ENCODE measurements around the gene ACP7. TPM values are rescaled to one million over a fixed set of nuclear protein-coding genes. Genes with fewer than 3 reads are reported as not detected.
"Not testable (repeated sequence)": the region's sequence is repeated elsewhere in the genome, so short reads cannot be mapped to it uniquely, and the experiment has no call there.

ACP7 gene
- total RNA-seq, 1 donor from 2014 or later: not detected

- Mint-ChIP-seq H3K4me3 (no peak overlapping the region), H3K27me3 (ENCODE audit: insufficient read depth) (no peaks in the 10 kb centered on the region), H3K27ac (no peak overlapping the region), H3K4me1 (ENCODE audit: low read depth) (peaks cover 5% of the 10 kb centered on the region), H3K36me3 (ENCODE audit: low read depth) (no peaks in the 10 kb centered on the region), H3K9me3 (no peaks in the 10 kb centered on the region)
- intact Hi-C loops (cut with micrococcal nuclease): no loop called here
- DNase-seq (ENCODE audit: low spot score): no peak
Observed at GRCh38 chr19:39059302-39059701, 24.9 kb upstream of the ACP7 start.

GRCh38 chr19:39060171-39060570 is 24.0 kb upstream of the ACP7 start:
- no peaks in the 10 kb centered on the region for H3K9me3 Mint-ChIP-seq
- H3K4me1 Mint-ChIP-seq (ENCODE audit: low read depth): peaks cover 5% of the 10 kb centered on the region
- no peak overlapping the region for H3K27ac Mint-ChIP-seq
- H3K4me3 Mint-ChIP-seq: no peak overlapping the region
- H3K27me3 Mint-ChIP-seq (ENCODE audit: insufficient read depth): no peaks in the 10 kb centered on the region
- no peaks in the 10 kb centered on the region for H3K36me3 Mint-ChIP-seq (ENCODE audit: low read depth)
- intact Hi-C loops (cut with micrococcal nuclease): no loop called here
- DNase-seq (ENCODE audit: low spot score): no peak

- peaks cover 2% of the 10 kb centered on the region for H3K27me3 Mint-ChIP-seq (ENCODE audit: insufficient read depth)
- no peak for DNase-seq (ENCODE audit: low spot score)
- peaks cover 5% of the 10 kb centered on the region for H3K4me1 Mint-ChIP-seq (ENCODE audit: low read depth)
- H3K9me3 Mint-ChIP-seq: no peaks in the 10 kb centered on the region
- H3K4me3 Mint-ChIP-seq: no peak overlapping the region
- H3K36me3 Mint-ChIP-seq (ENCODE audit: low read depth): no peaks in the 10 kb centered on the region
- H3K27ac Mint-ChIP-seq: no peak overlapping the region
- intact Hi-C loops (cut with micrococcal nuclease): no loop called here
Observed at GRCh38 chr19:39064405-39064804, 19.8 kb upstream of the ACP7 start.

- H3K9me3 Mint-ChIP-seq: no peaks in the 10 kb centered on the region
- no peaks in the 10 kb centered on the region for H3K36me3 Mint-ChIP-seq (ENCODE audit: low read depth)
- peaks cover 2% of the 10 kb centered on the region for H3K27me3 Mint-ChIP-seq (ENCODE audit: insufficient read depth)
- H3K4me3 Mint-ChIP-seq: no peak overlapping the region
- H3K4me1 Mint-ChIP-seq (ENCODE audit: low read depth): peaks cover 5% of the 10 kb centered on the region
- no peak overlapping the region for H3K27ac Mint-ChIP-seq
- intact Hi-C loops (cut with micrococcal nuclease): no loop called here
- no peak for DNase-seq (ENCODE audit: low spot score)
Observed at GRCh38 chr19:39065928-39066327, 18.2 kb upstream of the ACP7 start.

GRCh38 chr19:39067104-39067503 is 17.1 kb upstream of the ACP7 start:
- no peaks in the 10 kb centered on the region for H3K36me3 Mint-ChIP-seq (ENCODE audit: low read depth)

GRCh38 chr19:39068259-39068658 is 15.9 kb upstream of the ACP7 start:
- H3K9me3 Mint-ChIP-seq; H3K4me3 Mint-ChIP-seq; intact Hi-C loops (cut with micrococcal nuclease); H3K27ac Mint-ChIP-seq; H3K36me3 Mint-ChIP-seq (ENCODE audit: low read depth); H3K4me1 Mint-ChIP-seq (ENCODE audit: low read depth); DNase-seq (ENCODE audit: low spot score); H3K27me3 Mint-ChIP-seq (ENCODE audit: insufficient read depth): not testable (repeated sequence)

More at GRCh38 chr19:39067104-39067503, 17.1 kb upstream of the ACP7 start:
- intact Hi-C loops (cut with micrococcal nuclease): no loop called here
- no peak overlapping the region for H3K27ac Mint-ChIP-seq
- DNase-seq (ENCODE audit: low spot score): no peak
- no peak overlapping the region for H3K4me3 Mint-ChIP-seq
- H3K4me1 Mint-ChIP-seq (ENCODE audit: low read depth): no peaks in the 10 kb centered on the region
- H3K9me3 Mint-ChIP-seq: no peaks in the 10 kb centered on the region
- H3K27me3 Mint-ChIP-seq (ENCODE audit: insufficient read depth): peaks cover 2% of the 10 kb centered on the region

- no peak overlapping the region for H3K4me3 Mint-ChIP-seq
- intact Hi-C loops (cut with micrococcal nuclease): no loop called here
- H3K27ac Mint-ChIP-seq: no peak overlapping the region
- H3K27me3 Mint-ChIP-seq (ENCODE audit: insufficient read depth): peaks cover 2% of the 10 kb centered on the region
- H3K4me1 Mint-ChIP-seq (ENCODE audit: low read depth): peaks cover 14% of the 10 kb centered on the region
- no peak for DNase-seq (ENCODE audit: low spot score)
- no peaks in the 10 kb centered on the region for H3K36me3 Mint-ChIP-seq (ENCODE audit: low read depth)
- H3K9me3 Mint-ChIP-seq: no peaks in the 10 kb centered on the region
Observed at GRCh38 chr19:39070888-39071287, 13.3 kb upstream of the ACP7 start.

- intact Hi-C loops (cut with micrococcal nuclease): no loop called here
- Mint-ChIP-seq H3K9me3 (no peaks in the 10 kb centered on the region), H3K27me3 (ENCODE audit: insufficient read depth) (no peaks in the 10 kb centered on the region), H3K4me1 (ENCODE audit: low read depth) (peaks cover 14% of the 10 kb centered on the region), H3K27ac (no peak overlapping the region), H3K36me3 (ENCODE audit: low read depth) (no peaks in the 10 kb centered on the region), H3K4me3 (no peak overlapping the region)
- DNase-seq (ENCODE audit: low spot score): no peak
Observed at GRCh38 chr19:39074205-39074692, 9.9 kb upstream of the ACP7 start.

- no peak for DNase-seq (ENCODE audit: low spot score)
- H3K4me1 Mint-ChIP-seq (ENCODE audit: low read depth): peaks cover 14% of the 10 kb centered on the region
- no peak overlapping the region for H3K4me3 Mint-ChIP-seq
- no peaks in the 10 kb centered on the region for H3K27me3 Mint-ChIP-seq (ENCODE audit: insufficient read depth)
- no peaks in the 10 kb centered on the region for H3K36me3 Mint-ChIP-seq (ENCODE audit: low read depth)
- H3K9me3 Mint-ChIP-seq: no peaks in the 10 kb centered on the region
- intact Hi-C loops (cut with micrococcal nuclease): no loop called here
- H3K27ac Mint-ChIP-seq: no peak overlapping the region
Observed at GRCh38 chr19:39074942-39075341, 9.2 kb upstream of the ACP7 start.

GRCh38 chr19:39077323-39077722 is 6.8 kb upstream of the ACP7 start:
- no peak for DNase-seq (ENCODE audit: low spot score)
- Mint-ChIP-seq H3K9me3 (no peaks in the 10 kb centered on the region), H3K36me3 (ENCODE audit: low read depth) (no peaks in the 10 kb centered on the region), H3K4me1 (ENCODE audit: low read depth) (peaks cover 14% of the 10 kb centered on the region), H3K4me3 (no peak overlapping the region), H3K27ac (no peak overlapping the region), H3K27me3 (ENCODE audit: insufficient read depth) (peaks cover 12% of the 10 kb centered on the region)
- intact Hi-C loops (cut with micrococcal nuclease): no loop called here

- no peaks in the 10 kb centered on the region for H3K36me3 Mint-ChIP-seq (ENCODE audit: low read depth)
- no peak overlapping the region for H3K4me3 Mint-ChIP-seq
- H3K27ac Mint-ChIP-seq: no peak overlapping the region
- peaks cover 8% of the 10 kb centered on the region for H3K4me1 Mint-ChIP-seq (ENCODE audit: low read depth)
- no peak for DNase-seq (ENCODE audit: low spot score)
- intact Hi-C loops (cut with micrococcal nuclease): no loop called here
- H3K27me3 Mint-ChIP-seq (ENCODE audit: insufficient read depth): peaks cover 25% of the 10 kb centered on the region
- no peaks in the 10 kb centered on the region for H3K9me3 Mint-ChIP-seq
Observed at GRCh38 chr19:39078436-39079200, 5.5 kb upstream of the ACP7 start.

GRCh38 chr19:39080431-39080830 is 3.7 kb upstream of the ACP7 start:
- no peak overlapping the region for H3K4me3 Mint-ChIP-seq
- H3K9me3 Mint-ChIP-seq: no peaks in the 10 kb centered on the region
- no peak overlapping the region for H3K27ac Mint-ChIP-seq
- H3K4me1 Mint-ChIP-seq (ENCODE audit: low read depth): peaks cover 7% of the 10 kb centered on the region
- peaks cover 39% of the 10 kb centered on the region for H3K27me3 Mint-ChIP-seq (ENCODE audit: insufficient read depth)
- intact Hi-C loops (cut with micrococcal nuclease): no loop called here
- no peak for DNase-seq (ENCODE audit: low spot score)
- H3K36me3 Mint-ChIP-seq (ENCODE audit: low read depth): no peaks in the 10 kb centered on the region

GRCh38 chr19:39082167-39082566 is 2.0 kb upstream of the ACP7 start:
- Mint-ChIP-seq H3K4me3 (no peak overlapping the region), H3K4me1 (ENCODE audit: low read depth) (peaks cover 7% of the 10 kb centered on the region), H3K27me3 (ENCODE audit: insufficient read depth) (peaks cover 50% of the 10 kb centered on the region), H3K27ac (no peak overlapping the region), H3K9me3 (no peaks in the 10 kb centered on the region), H3K36me3 (ENCODE audit: low read depth) (no peaks in the 10 kb centered on the region)
- intact Hi-C loops (cut with micrococcal nuclease): no loop called here
- no peak for DNase-seq (ENCODE audit: low spot score)

All from activated T-helper 1 cell treated with anti-CD3 and anti-CD28 coated beads, Interleukin-12 subunit alpha, Interleukin-12 subunit beta, Interleukin-2, Interleukin-4 antibody, amounts not matched to agents 30 ng/mL and 10 ng/mL and 1 ng/mL, durations not matched to agents 14 hours and 24 hours and 36 hours (primary cell).